Mesenchymal stem cell (in vitro differentiated cells and primary cell): Measurements from ENCODE around the gene RAB1A.

Source experiments
- DNase-seq: peaks from one replicate; pipeline ENCODE4 v3.0.0-alpha.2; 2013
- H2AFZ ChIP-seq: one replicate; pipeline ENCODE4 v1.6.1; 2013; ENCODE audit warnings: low read depth, mild to moderate bottlenecking, control low read depth, inconsistent platforms, low read length, moderate library complexity
- H2AK5ac ChIP-seq: 2 replicates; pipeline ENCODE4 v1.6.1; 2013; ENCODE audit warnings: low read length, moderate library complexity, mild to moderate bottlenecking, inconsistent platforms; ENCODE audit not compliant: severe bottlenecking
- H2BK120ac ChIP-seq: one replicate; pipeline ENCODE4 v1.6.1; 2013; ENCODE audit warnings: low read depth, mild to moderate bottlenecking, inconsistent platforms, low read length, moderate library complexity
- H2BK12ac ChIP-seq, 2 experiments: one replicate each; pipeline ENCODE4 v1.6.1; 2013; ENCODE audit warnings: inconsistent platforms in 2 of 2, low read length in 2 of 2, mild to moderate bottlenecking in 2 of 2, moderate library complexity in 2 of 2, control low read depth in 1 of 2
- H2BK15ac ChIP-seq: one replicate; pipeline ENCODE4 v1.6.1; 2013; ENCODE audit warnings: mild to moderate bottlenecking, low read depth, inconsistent platforms; ENCODE audit not compliant: poor library complexity, severe bottlenecking
- H2BK5ac ChIP-seq: 2 replicates; pipeline ENCODE4 v1.6.1; 2013; ENCODE audit warnings: low read depth, mild to moderate bottlenecking, low read length, control low read depth, inconsistent platforms; ENCODE audit not compliant: poor library complexity, severe bottlenecking
- H3K14ac ChIP-seq, 2 experiments: one replicate each; pipeline ENCODE4 v1.6.1; 2013; ENCODE audit warnings: inconsistent platforms in 2 of 2, low read length in 2 of 2, control low read depth in 1 of 2, mild to moderate bottlenecking in 1 of 2, moderate library complexity in 1 of 2
- H3K18ac ChIP-seq, 2 experiments: one replicate each; pipeline ENCODE4 v1.6.1; 2013; ENCODE audit warnings: inconsistent platforms in 2 of 2, low read length in 2 of 2, control low read depth in 1 of 2, low read depth in 1 of 2, mild to moderate bottlenecking in 1 of 2
- H3K23ac ChIP-seq, 2 experiments: one replicate each; pipeline ENCODE4 v1.6.1; 2013; ENCODE audit warnings: inconsistent platforms in 2 of 2, low read length in 2 of 2, mild to moderate bottlenecking in 2 of 2, moderate library complexity in 2 of 2, control low read depth in 1 of 2
- H3K27ac ChIP-seq: 2 replicates; pipeline ENCODE4 v1.5.1; 2013; ENCODE audit warnings: mild to moderate bottlenecking, moderate library complexity, low read length, control low read depth, inconsistent platforms; ENCODE audit not compliant: poor library complexity, severe bottlenecking
- H3K27me3 ChIP-seq, 2 experiments: 2 replicates each; pipeline versions ENCODE4 v1.6.1 to v1.7.0; 2013; ENCODE audit warnings: low read length in 2 of 2, mild to moderate bottlenecking in 2 of 2, moderate library complexity in 2 of 2, control low read depth in 1 of 2, inconsistent platforms in 1 of 2; ENCODE audit not compliant: control insufficient read depth in 1 of 2, insufficient read depth in 1 of 2
- H3K36me3 ChIP-seq, 2 experiments: 2 replicates each; pipeline versions ENCODE4 v1.6.1 to v1.7.0; 2013; ENCODE audit warnings: low read length in 2 of 2, control low read depth in 1 of 2, inconsistent platforms in 1 of 2, low read depth in 1 of 2, mild to moderate bottlenecking in 1 of 2; ENCODE audit not compliant: insufficient read depth in 2 of 2, control insufficient read depth in 1 of 2
- H3K4ac ChIP-seq, 2 experiments: one replicate each; pipeline ENCODE4 v1.6.1; 2013; ENCODE audit warnings: inconsistent platforms in 2 of 2, low read length in 2 of 2, mild to moderate bottlenecking in 2 of 2, moderate library complexity in 2 of 2, control low read depth in 1 of 2, low read depth in 1 of 2
- H3K4me1 ChIP-seq: 2 replicates; pipeline ENCODE4 v1.6.1; 2013; ENCODE audit warnings: low read depth, low read length, control low read depth; ENCODE audit not compliant: control insufficient read depth, insufficient read depth
- H3K4me2 ChIP-seq: 2 replicates; pipeline ENCODE4 v1.6.1; 2013; ENCODE audit warnings: low read length, mild to moderate bottlenecking, inconsistent platforms; ENCODE audit not compliant: poor library complexity, severe bottlenecking
- H3K4me3 ChIP-seq, 2 experiments: 2 replicates each; pipeline versions ENCODE4 v1.5.1 to v1.7.0; 2013; ENCODE audit warnings: low read length in 2 of 2, mild to moderate bottlenecking in 2 of 2, control low read depth in 1 of 2, low read depth in 1 of 2; ENCODE audit not compliant: insufficient read depth in 1 of 2
- H3K79me1 ChIP-seq: replicated peaks from 2 replicates; pipeline ENCODE4 v1.6.1; 2013; ENCODE audit warnings: mild to moderate bottlenecking, control low read depth, low read length, inconsistent platforms; ENCODE audit not compliant: poor library complexity, severe bottlenecking
- H3K9ac ChIP-seq: 2 replicates; pipeline ENCODE4 v1.7.0; 2013; ENCODE audit warnings: mild to moderate bottlenecking, low read length, moderate library complexity
- H3K9me3 ChIP-seq: 2 replicates; pipeline ENCODE4 v1.7.0; 2013; ENCODE audit warnings: mild to moderate bottlenecking, low read length; ENCODE audit not compliant: control insufficient read depth
- H4K8ac ChIP-seq: one replicate; pipeline ENCODE4 v1.6.1; 2013; ENCODE audit warnings: inconsistent platforms, mild to moderate bottlenecking, low read length, moderate library complexity
- H4K91ac ChIP-seq: one replicate; pipeline ENCODE4 v1.6.1; 2013; ENCODE audit warnings: mild to moderate bottlenecking, low read length, inconsistent platforms
- WGBS: methylation state at CpG from one replicate; pipeline ENCODE4 v1.1.7; 2013; ENCODE audit warnings: mixed read lengths; 5-methylcytosine and 5-hydroxymethylcytosine counted together

Gene RAB1A

GRCh38 chr2:65164426-65164891 is 34.6 kb upstream of the RAB1A start:
- no peak overlapping the region for H2BK120ac ChIP-seq
- no peak overlapping the region for H2BK12ac ChIP-seq
- no peaks in the 10 kb centered on the region for H3K4me1 ChIP-seq
- H2AK5ac ChIP-seq = no peak overlapping the region
- no peak overlapping the region for H3K4ac ChIP-seq
- no peak overlapping the region for H3K4me3 ChIP-seq
- no peak overlapping the region for H3K23ac ChIP-seq
- H2AFZ ChIP-seq = no peak overlapping the region
- no peak overlapping the region for H4K91ac ChIP-seq
- H3K14ac ChIP-seq = no peak overlapping the region
- no peak overlapping the region for H3K18ac ChIP-seq
- no peak overlapping the region for H3K4me2 ChIP-seq
- H2BK5ac ChIP-seq = no peak overlapping the region
- H3K9me3 ChIP-seq = no peaks in the 10 kb centered on the region
- no peaks in the 10 kb centered on the region for H3K27me3 ChIP-seq
- H2BK15ac ChIP-seq = no peak overlapping the region
- DNase-seq = no peak
- no peaks in the 10 kb centered on the region for H3K36me3 ChIP-seq
- no peak overlapping the region for H3K27ac ChIP-seq
- H3K79me1 ChIP-seq = no peaks in the 10 kb centered on the region
- no peak overlapping the region for H3K9ac ChIP-seq
- WGBS = 80% methylated on average over 2 of the region's 2 CpGs
- H4K8ac ChIP-seq = no peak overlapping the region

- Histone ChIP-seq H3K27ac (no peak overlapping the region), H3K4me1 (peaks cover 2% of the 10 kb centered on the region), H2BK12ac (no peak overlapping the region), H4K91ac (no peak overlapping the region), H2AFZ (no peak overlapping the region), H2AK5ac (no peak overlapping the region), H3K79me1 (no peaks in the 10 kb centered on the region), H3K9ac (no peak overlapping the region), H2BK120ac (no peak overlapping the region), H3K9me3 (no peaks in the 10 kb centered on the region), H3K4me3 (no peak overlapping the region), H4K8ac (no peak overlapping the region), H3K36me3 (no peaks in the 10 kb centered on the region), H3K4ac (no peak overlapping the region), H3K4me2 (no peak overlapping the region), H3K18ac (no peak overlapping the region), H2BK5ac (no peak overlapping the region), H3K23ac (no peak overlapping the region), H2BK15ac (no peak overlapping the region), H3K14ac (no peak overlapping the region), H3K27me3 (no peaks in the 10 kb centered on the region)
- DNase-seq = no peak
- WGBS = 84% methylated on average over 7 of the region's 9 CpGs
Measured at GRCh38 chr2:65161551-65162100, 31.7 kb upstream of the RAB1A start.

- H3K9ac ChIP-seq = no peak overlapping the region
- no peaks in the 10 kb centered on the region for H3K36me3 ChIP-seq
- H2BK120ac ChIP-seq = no peak overlapping the region
- H3K4me2 ChIP-seq = no peak overlapping the region
- no peak overlapping the region for H3K18ac ChIP-seq
- no peak overlapping the region for H2AFZ ChIP-seq
- no peak overlapping the region for H3K4me3 ChIP-seq
- H2BK5ac ChIP-seq = no peak overlapping the region
- no peak overlapping the region for H4K8ac ChIP-seq
- no peaks in the 10 kb centered on the region for H3K27me3 ChIP-seq
- no peak for DNase-seq
- H2BK15ac ChIP-seq = no peak overlapping the region
- no peak overlapping the region for H3K14ac ChIP-seq
- H3K23ac ChIP-seq = no peak overlapping the region
- no peak overlapping the region for H3K27ac ChIP-seq
- no peaks in the 10 kb centered on the region for H3K9me3 ChIP-seq
- no peaks in the 10 kb centered on the region for H3K79me1 ChIP-seq
- no peak overlapping the region for H2AK5ac ChIP-seq
- H4K91ac ChIP-seq = no peak overlapping the region
- H3K4me1 ChIP-seq = peaks cover 2% of the 10 kb centered on the region
- H2BK12ac ChIP-seq = no peak overlapping the region
- WGBS = 78% methylated on average over 2 of the region's 2 CpGs
- H3K4ac ChIP-seq = no peak overlapping the region
Measured at GRCh38 chr2:65159906-65160305, 30.0 kb upstream of the RAB1A start.

- H3K9ac ChIP-seq = no peak overlapping the region
- H3K18ac ChIP-seq = no peak overlapping the region
- no peak overlapping the region for H3K23ac ChIP-seq
- H3K4me2 ChIP-seq = no peak overlapping the region
- peaks cover 2% of the 10 kb centered on the region for H3K4me1 ChIP-seq
- H4K91ac ChIP-seq = no peak overlapping the region
- H2AK5ac ChIP-seq = no peak overlapping the region
- no peak overlapping the region for H4K8ac ChIP-seq
- no peak overlapping the region for H3K14ac ChIP-seq
- H2BK5ac ChIP-seq = no peak overlapping the region
- H3K27me3 ChIP-seq = no peaks in the 10 kb centered on the region
- no peaks in the 10 kb centered on the region for H3K79me1 ChIP-seq
- H2AFZ ChIP-seq = no peak overlapping the region
- H3K4me3 ChIP-seq = no peak overlapping the region
- H3K4ac ChIP-seq = no peak overlapping the region
- H3K27ac ChIP-seq = no peak overlapping the region
- WGBS = 91% methylated on average over 6 of the region's 6 CpGs
- no peaks in the 10 kb centered on the region for H3K9me3 ChIP-seq
- no peak overlapping the region for H2BK120ac ChIP-seq
- no peaks in the 10 kb centered on the region for H3K36me3 ChIP-seq
- DNase-seq = no peak
- no peak overlapping the region for H2BK12ac ChIP-seq
- no peak overlapping the region for H2BK15ac ChIP-seq
Measured at GRCh38 chr2:65159261-65159660, 29.4 kb upstream of the RAB1A start.
